Heart right ventricle (tissue), 16 donors: ENCODE results near the gene PHACTR3. TPM values are rescaled to one million over a fixed set of nuclear protein-coding genes. Genes with fewer than 3 reads are reported as not detected.
A peak's percentile ranks its signal among the peaks of the same experiment; 100 is the strongest.

ENCODE experiments used
- ATAC-seq, 8 donors: fragments of 200-7000 bp; cut with Tn5 transposase; one replicate each; pipeline ENCODE4 v1.9.1; 2020; ENCODE audit warnings: mild to moderate bottlenecking in 8 of 8, moderate library complexity in 8 of 8, moderate number of reproducible peaks in 1 of 8
- DNase-seq, 2 donors: peaks; one replicate each; pipeline ENCODE4 v3.0.0-alpha.2; 2020
- H3K27ac ChIP-seq, 10 donors: fragments of 200-600 bp; sonication (generic) in 2 of 10; one replicate each; pipeline versions ENCODE4 v1.5.0 to v1.8.0; 2020 to 2022; ENCODE audit warnings: mild to moderate bottlenecking in 3 of 10
- H3K27me3 ChIP-seq, 7 donors: fragments of 200-600 bp; one replicate each; pipeline ENCODE4 v1.8.0; 2021 to 2022; ENCODE audit warnings: mild to moderate bottlenecking in 2 of 7
- H3K36me3 ChIP-seq, 9 donors: fragments of 200-600 bp; sonication (generic) in 1 of 9; one replicate each; pipeline versions ENCODE4 v1.5.0 to v1.8.0; 2020 to 2022; ENCODE audit warnings: mild to moderate bottlenecking in 2 of 9
- H3K4me1 ChIP-seq, 9 donors: fragments of 200-600 bp; sonication (generic) in 1 of 9; one replicate each; pipeline versions ENCODE4 v1.5.0 to v1.8.0; 2020 to 2022; ENCODE audit warnings: mild to moderate bottlenecking in 4 of 9
- H3K4me3 ChIP-seq, 10 donors: fragments of 200-600 bp; sonication (generic) in 2 of 10; one replicate each; pipeline versions ENCODE4 v1.5.0 to v1.8.0; 2020 to 2022; ENCODE audit warnings: mild to moderate bottlenecking in 7 of 10, moderate library complexity in 2 of 10
- H3K9me3 ChIP-seq, 11 donors: fragments of 200-600 bp in 10 of 11; sonication (generic) in 2 of 11; one replicate each; pipeline versions ENCODE4 v1.5.0 to v1.8.0; 2013 to 2022; ENCODE audit warnings: mild to moderate bottlenecking in 2 of 11, control low read depth in 1 of 11, moderate library complexity in 1 of 11
- WGBS, 2 donors: extraction: QIAGEN DNeasy Blood & Tissue Kit; methylation state at CpG; one replicate each; pipeline ENCODE4 v1.1.7; 2013; ENCODE audit warnings: inconsistent platforms in 1 of 2; 5-methylcytosine and 5-hydroxymethylcytosine counted together
- intact Hi-C, 10 donors: fragments of 100-400 bp; cut with DNase I; formaldehyde crosslinking; loops; one replicate each; pipeline versions ENCODE4 v1.11.1 to v1.14.2; 2022
- polyA plus RNA-seq, 2 donors: library from polyadenylated mRNA; stranded (reverse); fragments of 200-250 nt; gene quantifications; one replicate each; pipeline ENCODE4 v1.2.3, GENCODE V29; 2013
- total RNA-seq, 10 donors: library from RNA; stranded (reverse); fragmentation: NEBNext Ultra II Directional in 3 of 10; extraction: Animal tissue kit (Norgen Biotek cat#: 25700) in 3 of 10; gene quantifications; one replicate each; pipeline versions ENCODE4 v1.2.1 to v1.2.4, GENCODE V29; 2021 to 2023
- TF ChIP-seq, protein P1 (sequence below), 9 donors: fragments of 200-600 bp; sonication (generic) in 2 of 9; IDR thresholded peaks; one replicate each; pipeline versions ENCODE4 v1.5.0 to v1.8.0; 2021 to 2022; ENCODE audit warnings: antibody characterized with exemption in 9 of 9, mild to moderate bottlenecking in 5 of 9, moderate library complexity in 1 of 9
- donor health status: Arrhythmogenic right ventricular cardiomyopathy.
- donor health status: ischemic (EF 13 %, LVEDD 7.1; RV severe dilation, severe dysfunction).
- donor health status: healthy with polysubstance abuse.
- donor health status: DM: no; HTN: yes; CAD: no.
- donor health status: DM: no; HTN: no; CAD: no.
- donor health status: ischemic (EF 25% LVEDD 6.9; RV normal size, moderate dysfunction).
- donor health status: ischemic (EF 25% LVEDD 5.7; RV mildly dilated, moderate dysfunction).
- donor health status: healthy.
- donor health status: DM: yes; HTN: yes; CAD: no.
- donor health status: Ischemic cardiomyopathy.
- donor health status: ischemic (EF 35%, LVEDD 5.7; RV mildly dilated, moderate dysfunction).
- donor health status: nonischemic (EF 11% LVEDD 7.7; RV severe dilation, severe dysfunction).
- donor health status: DM: yes; HTN: yes; CAD: no.
- donor health status: PGD.
- donor health status: ischemic (EF 29% LVEDD 5.4; RV normal size, mild dysfunction).
- donor health status: nonischemic (EF 23%, LVEDD 6.1; RV moderate dilation, normal function).

The PHACTR3 gene
- total and polyA plus RNA-seq, 12 donors, result 0.51 to 24.1 (median 3.7) TPM

DNA sequence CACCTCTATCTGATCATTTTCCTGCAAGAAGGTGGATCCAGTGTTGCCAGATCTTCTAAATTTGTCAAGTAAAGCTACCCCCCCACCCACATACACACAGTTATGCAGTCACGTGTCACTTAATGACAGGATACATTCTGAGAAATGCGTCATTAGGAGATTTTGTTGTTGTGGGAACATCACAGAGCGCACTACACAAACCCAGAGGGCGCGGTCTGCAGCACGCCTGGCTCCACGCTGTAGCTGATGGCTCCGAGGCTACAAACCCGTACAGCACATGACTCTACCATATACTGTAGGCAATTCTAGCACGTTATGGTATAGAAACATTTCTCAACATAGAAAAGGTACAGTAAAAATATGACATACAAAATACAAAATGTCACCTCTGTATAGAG is 202.2 kb downstream of the PHACTR3 start:
- H3K4me3 ChIP-seq, result no peak overlapping the region
- no peak for DNase-seq
- ATAC-seq, result no peak
- no peaks in the 10 kb centered on the region for H3K36me3 ChIP-seq
- intact Hi-C loops, result no loop called here
- TF ChIP-seq, protein P1, sequence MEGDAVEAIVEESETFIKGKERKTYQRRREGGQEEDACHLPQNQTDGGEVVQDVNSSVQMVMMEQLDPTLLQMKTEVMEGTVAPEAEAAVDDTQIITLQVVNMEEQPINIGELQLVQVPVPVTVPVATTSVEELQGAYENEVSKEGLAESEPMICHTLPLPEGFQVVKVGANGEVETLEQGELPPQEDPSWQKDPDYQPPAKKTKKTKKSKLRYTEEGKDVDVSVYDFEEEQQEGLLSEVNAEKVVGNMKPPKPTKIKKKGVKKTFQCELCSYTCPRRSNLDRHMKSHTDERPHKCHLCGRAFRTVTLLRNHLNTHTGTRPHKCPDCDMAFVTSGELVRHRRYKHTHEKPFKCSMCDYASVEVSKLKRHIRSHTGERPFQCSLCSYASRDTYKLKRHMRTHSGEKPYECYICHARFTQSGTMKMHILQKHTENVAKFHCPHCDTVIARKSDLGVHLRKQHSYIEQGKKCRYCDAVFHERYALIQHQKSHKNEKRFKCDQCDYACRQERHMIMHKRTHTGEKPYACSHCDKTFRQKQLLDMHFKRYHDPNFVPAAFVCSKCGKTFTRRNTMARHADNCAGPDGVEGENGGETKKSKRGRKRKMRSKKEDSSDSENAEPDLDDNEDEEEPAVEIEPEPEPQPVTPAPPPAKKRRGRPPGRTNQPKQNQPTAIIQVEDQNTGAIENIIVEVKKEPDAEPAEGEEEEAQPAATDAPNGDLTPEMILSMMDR (IDR thresholded peaks at IDR 0.05), result no peak
- no peaks in the 10 kb centered on the region for H3K27me3 ChIP-seq
- no peaks in the 10 kb centered on the region for H3K9me3 ChIP-seq
- H3K27ac ChIP-seq, result no peak overlapping the region
- WGBS, 2 donors, result 94 to 95% methylated on average over 10 of the region's 10 CpGs
- no peaks in the 10 kb centered on the region for H3K4me1 ChIP-seq

DNA sequence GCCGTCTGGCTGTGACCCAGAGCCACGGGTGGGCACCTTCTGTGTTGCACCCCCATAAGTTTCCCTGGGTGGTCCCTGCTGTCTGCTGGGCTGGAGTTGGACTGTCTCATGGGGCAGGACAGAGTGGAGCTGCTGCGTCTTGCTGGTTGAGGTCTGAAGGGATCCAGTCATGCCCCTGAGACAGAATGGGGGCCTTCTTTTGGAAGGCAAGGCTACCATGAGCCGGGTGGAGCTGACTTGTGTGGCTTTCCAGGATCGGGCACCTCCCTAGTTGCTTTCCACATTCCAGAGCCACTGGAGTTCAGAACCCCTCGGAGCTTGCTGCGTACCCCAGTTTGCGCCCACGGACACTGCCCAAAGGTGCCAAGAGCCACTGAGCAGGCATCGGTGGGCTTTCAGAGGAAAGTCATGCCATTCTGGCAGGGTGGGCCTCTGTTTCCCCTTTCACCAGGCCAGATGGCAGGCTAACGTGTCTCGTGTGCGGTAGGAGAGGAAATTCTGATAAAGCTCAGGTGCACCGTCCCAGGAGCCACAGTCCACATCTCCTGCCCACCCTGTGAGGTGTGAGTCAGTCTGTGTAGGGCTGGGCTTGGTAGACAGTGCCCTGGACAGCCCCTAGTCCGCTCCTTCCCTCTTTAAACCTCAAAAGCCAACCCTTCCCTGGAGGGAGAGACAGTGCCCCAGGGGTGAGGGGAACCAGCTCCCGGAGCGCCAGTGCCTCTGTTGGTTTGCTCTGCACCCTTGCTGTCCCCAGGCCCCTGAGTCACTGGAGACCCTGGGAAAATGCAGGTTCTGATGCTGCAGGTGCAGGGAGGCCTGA is 203.8 kb downstream of the PHACTR3 start:
- peaks cover 0 to 6% (median 0%) of the 10 kb centered on the region in 7 donors for H3K27me3 ChIP-seq
- DNase-seq (no peak), ATAC-seq (peak in 1 of 8 donors; percentile 28)
- no peaks in the 10 kb centered on the region for H3K4me1 ChIP-seq
- TF ChIP-seq, protein P1 (IDR thresholded peaks at IDR 0.05), result no peak
- H3K9me3 ChIP-seq, result no peaks in the 10 kb centered on the region
- H3K27ac ChIP-seq, result no peak overlapping the region
- WGBS, 2 donors, result 87 to 92% methylated on average over 17 of the region's 17 CpGs
- H3K36me3 ChIP-seq, result no peaks in the 10 kb centered on the region
- intact Hi-C loops, result no loop called here
- no peak overlapping the region for H3K4me3 ChIP-seq

DNA sequence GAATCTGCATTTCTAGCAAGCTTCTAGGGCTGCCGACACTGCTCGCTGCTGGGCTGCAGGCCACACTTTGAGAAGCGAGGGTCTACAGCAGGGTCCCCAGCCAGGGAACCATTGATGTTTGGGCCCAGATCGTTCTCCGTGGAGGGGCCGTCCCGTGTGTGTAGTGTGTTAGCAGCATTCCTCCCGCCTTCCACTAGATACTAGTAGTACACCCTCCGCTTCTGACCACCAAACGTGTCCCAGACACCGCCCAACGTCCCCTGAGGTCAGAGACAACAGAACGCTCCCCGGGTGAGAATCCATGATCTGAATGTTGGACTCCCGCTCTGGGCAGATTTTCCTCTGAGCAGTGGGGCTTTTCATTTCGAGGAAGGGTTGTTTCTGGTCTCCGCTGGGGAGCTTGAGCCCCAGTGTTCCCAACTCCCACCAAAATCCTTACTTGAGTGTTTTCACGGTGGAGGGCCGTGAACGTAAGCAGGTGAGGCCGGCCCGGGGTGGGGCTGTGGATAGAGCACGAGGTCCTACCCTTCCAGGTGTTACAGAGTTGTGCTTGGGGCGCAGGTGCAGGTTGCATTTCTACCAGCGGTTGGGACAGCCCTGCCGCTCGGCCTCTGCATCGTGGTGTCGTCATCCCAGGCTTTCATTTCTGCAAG is 204.5 kb downstream of the PHACTR3 start:
- no peak for DNase-seq
- Histone ChIP-seq H3K4me3 (no peak overlapping the region), H3K4me1 (no peaks in the 10 kb centered on the region), H3K27ac (no peak overlapping the region), H3K9me3 (no peaks in the 10 kb centered on the region), H3K27me3 (peaks cover 0 to 6% (median 0%) of the 10 kb centered on the region in 7 donors), H3K36me3 (no peaks in the 10 kb centered on the region)
- 81 to 86% methylated on average over 29 of the region's 29 CpGs for WGBS, 2 donors
- peak in 1 of 8 donors; percentile 39 for ATAC-seq
- intact Hi-C loops, result no loop called here
- TF ChIP-seq, protein P1 (IDR thresholded peaks at IDR 0.05), result no peak

DNA sequence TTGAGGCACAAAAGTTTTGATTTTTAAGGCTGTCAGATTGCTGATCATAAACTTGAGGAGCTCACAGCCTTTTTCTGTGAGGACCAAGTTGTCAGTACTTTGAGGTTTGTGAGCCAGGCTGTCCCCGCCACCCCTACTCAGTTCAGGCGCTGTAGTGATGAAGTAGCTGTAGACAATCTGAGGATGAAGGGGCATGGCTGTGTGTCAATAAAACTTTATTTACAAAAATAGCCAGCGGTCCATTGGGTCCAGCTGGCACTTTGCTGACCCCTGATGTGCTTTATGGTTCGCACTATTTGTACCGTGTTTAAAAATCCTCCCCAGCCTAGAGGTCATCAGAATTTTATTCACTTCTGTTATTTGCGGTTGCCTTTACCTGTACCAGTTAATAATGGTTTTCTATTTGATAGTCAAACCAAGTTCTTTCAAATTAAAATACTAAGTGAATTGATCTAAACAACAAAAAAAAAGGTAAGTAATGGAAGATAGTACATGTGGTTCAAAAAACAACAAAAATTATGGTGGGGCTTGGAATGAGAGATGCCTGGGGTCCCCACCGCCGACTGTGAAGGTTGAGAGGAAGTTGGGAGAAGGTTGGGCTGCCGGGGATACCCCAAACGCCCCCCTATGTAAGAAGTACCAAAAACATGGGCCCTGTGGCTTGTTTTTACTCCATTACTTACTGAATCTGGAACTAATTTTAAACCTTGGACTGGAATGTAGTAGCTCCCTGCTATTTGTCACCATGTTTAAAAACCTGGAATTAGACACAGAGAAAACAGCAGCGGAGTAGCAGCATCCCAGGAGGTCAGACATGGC is 205.5 kb downstream of the PHACTR3 start:
- no peak for DNase-seq
- TF ChIP-seq, protein P1 (IDR thresholded peaks at IDR 0.05), result no peak
- no peak overlapping the region for H3K4me3 ChIP-seq
- H3K9me3 ChIP-seq, result no peaks in the 10 kb centered on the region
- no peaks in the 10 kb centered on the region for H3K4me1 ChIP-seq
- no peak for ATAC-seq
- no peaks in the 10 kb centered on the region for H3K36me3 ChIP-seq
- 86 to 90% methylated on average over 11 of the region's 11 CpGs for WGBS, 2 donors
- intact Hi-C loops, result no loop called here
- peaks cover 0 to 6% (median 0%) of the 10 kb centered on the region in 7 donors for H3K27me3 ChIP-seq
- no peak overlapping the region for H3K27ac ChIP-seq
